ENCODE data around the gene TSPAN4. TPM values are rescaled to one million over a fixed set of nuclear protein-coding genes. Genes with fewer than 3 reads are reported as not detected.

The TSPAN4 gene
- total and polyA plus RNA-seq, 4 donors: 68.3 to 197 (median 134) TPM

DNA sequence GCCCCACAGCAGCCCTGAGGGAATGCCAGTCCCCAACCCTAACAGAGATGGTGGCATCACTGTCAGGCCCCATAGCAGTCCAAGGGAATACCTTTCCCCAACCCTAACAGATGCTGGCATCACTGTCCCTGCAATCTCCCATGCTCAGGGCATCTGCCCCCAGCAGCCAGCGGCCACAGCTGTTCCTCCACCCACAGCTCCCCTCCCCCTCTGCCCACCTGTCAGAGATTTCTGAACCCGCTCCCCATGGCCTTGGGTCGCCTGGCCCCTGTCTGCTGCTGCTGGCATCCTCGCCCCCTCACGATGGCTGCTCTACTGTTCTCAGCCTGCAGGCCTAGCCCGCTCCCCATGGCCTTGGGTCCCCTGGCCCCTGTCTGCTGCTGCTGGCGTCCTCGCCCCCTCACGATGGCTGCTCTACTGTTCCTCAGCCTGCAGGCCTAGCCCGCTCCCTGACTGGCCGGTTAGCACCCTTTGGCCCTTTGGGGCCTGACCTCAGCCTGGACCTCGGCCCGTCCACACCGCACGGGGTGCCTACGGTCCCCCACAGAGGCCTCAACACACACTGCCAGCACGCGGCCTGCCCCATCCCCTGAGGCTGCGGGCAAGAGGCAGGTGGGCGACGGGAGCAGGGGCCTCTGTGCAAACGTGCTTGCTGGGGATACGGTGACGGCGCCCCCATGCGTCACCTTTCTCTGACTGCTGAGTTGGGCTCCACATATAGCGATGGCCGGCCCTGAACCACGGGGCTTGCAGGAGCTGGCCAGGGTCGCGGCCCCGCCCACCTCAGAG is 47.2 kb downstream of the TSPAN4 start:
- Histone ChIP-seq H3K27ac (ENCODE audit: low read depth in 1 of 2, low read length in 1 of 2) (no peak overlapping the region), H3K36me3 (ENCODE audit: control insufficient read depth in 4 of 4, insufficient read depth in 4 of 4, low read length in 4 of 4) (peaks cover 0 to 26% (median 7%) of the 10 kb centered on the region in 4 donors), H3K9me3 (ENCODE audit: control insufficient read depth in 4 of 4, insufficient read depth in 3 of 4, low read length in 3 of 4) (no peaks in the 10 kb centered on the region), H3K4me1 (ENCODE audit: control insufficient read depth in 5 of 5, insufficient read depth in 5 of 5, low read length in 5 of 5) (peaks cover 0 to 12% (median 0%) of the 10 kb centered on the region in 5 donors), H3K27me3 (ENCODE audit: control insufficient read depth in 3 of 3, insufficient read depth in 3 of 3, low read length in 2 of 3) (no peaks in the 10 kb centered on the region), H3K9ac (ENCODE audit: insufficient read depth in 1 of 2, low read length in 2 of 2) (no peak overlapping the region), H3K4me3 (no peak overlapping the region)
- WGBS, 2 donors: 91 to 96% methylated on average over 32 of the region's 32 CpGs
- TF ChIP-seq, protein P1, sequence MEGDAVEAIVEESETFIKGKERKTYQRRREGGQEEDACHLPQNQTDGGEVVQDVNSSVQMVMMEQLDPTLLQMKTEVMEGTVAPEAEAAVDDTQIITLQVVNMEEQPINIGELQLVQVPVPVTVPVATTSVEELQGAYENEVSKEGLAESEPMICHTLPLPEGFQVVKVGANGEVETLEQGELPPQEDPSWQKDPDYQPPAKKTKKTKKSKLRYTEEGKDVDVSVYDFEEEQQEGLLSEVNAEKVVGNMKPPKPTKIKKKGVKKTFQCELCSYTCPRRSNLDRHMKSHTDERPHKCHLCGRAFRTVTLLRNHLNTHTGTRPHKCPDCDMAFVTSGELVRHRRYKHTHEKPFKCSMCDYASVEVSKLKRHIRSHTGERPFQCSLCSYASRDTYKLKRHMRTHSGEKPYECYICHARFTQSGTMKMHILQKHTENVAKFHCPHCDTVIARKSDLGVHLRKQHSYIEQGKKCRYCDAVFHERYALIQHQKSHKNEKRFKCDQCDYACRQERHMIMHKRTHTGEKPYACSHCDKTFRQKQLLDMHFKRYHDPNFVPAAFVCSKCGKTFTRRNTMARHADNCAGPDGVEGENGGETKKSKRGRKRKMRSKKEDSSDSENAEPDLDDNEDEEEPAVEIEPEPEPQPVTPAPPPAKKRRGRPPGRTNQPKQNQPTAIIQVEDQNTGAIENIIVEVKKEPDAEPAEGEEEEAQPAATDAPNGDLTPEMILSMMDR (IDR thresholded peaks at IDR 0.05; ENCODE audit: control extremely low read depth, extremely low read depth): no peak
- ATAC-seq (ENCODE audit: insufficient read depth, low FRiP score): no peak
- no peak for DNase-seq

DNA sequence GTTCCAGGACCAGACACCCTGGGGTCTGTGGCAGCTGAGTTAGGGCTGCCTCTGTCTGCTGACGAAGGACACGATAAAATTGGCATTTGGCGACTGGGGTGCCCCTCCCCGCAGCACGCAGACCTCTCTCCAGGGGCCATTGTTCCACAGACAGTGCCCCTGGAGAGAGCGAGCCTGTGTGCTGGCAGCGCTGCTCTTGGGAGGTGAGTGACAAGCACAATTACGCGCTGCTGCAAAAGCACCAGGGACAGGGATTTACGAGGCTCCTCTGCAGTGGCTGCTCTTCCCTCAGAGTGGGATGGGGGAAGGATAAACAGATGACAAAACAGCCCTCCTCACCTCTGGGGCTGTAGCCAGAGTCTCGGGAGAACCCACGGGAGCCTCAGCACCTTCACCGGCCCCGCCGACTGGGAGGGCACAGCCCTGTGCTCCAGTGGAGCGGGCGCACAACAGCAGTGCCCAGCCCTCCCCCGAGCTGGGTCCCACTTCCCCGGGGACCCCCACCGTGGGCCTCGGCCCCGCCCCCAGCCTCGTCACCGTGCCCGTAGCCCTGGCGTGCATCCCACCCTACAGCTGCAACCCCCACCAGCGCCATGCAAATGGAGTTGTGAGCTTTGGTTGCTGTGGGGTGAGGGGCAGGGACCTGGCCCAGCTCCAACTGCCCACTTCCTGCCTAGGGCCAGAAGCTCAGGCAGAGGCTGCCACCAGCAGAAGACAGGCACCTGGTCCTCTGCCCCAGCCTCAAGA is 48.3 kb downstream of the TSPAN4 start:
- DNase-seq (peak in 2 of 3 donors; percentile 20 to 28), ATAC-seq (ENCODE audit: insufficient read depth, low FRiP score) (no peak)
- Histone ChIP-seq H3K4me1 (ENCODE audit: control insufficient read depth in 5 of 5, insufficient read depth in 5 of 5, low read length in 5 of 5) (peaks cover 0 to 12% (median 0%) of the 10 kb centered on the region in 5 donors), H3K9me3 (ENCODE audit: control insufficient read depth in 4 of 4, insufficient read depth in 3 of 4, low read length in 3 of 4) (no peaks in the 10 kb centered on the region), H3K27me3 (ENCODE audit: control insufficient read depth in 3 of 3, insufficient read depth in 3 of 3, low read length in 2 of 3) (no peaks in the 10 kb centered on the region), H3K27ac (ENCODE audit: low read depth in 1 of 2, low read length in 1 of 2) (no peak overlapping the region), H3K4me3 (no peak overlapping the region), H3K9ac (ENCODE audit: insufficient read depth in 1 of 2, low read length in 2 of 2) (no peak overlapping the region), H3K36me3 (ENCODE audit: control insufficient read depth in 4 of 4, insufficient read depth in 4 of 4, low read length in 4 of 4) (peaks cover 0 to 25% (median 7%) of the 10 kb centered on the region in 4 donors)
- 82 to 88% methylated on average over 26 to 27 of the region's 27 CpGs for WGBS, 2 donors
- TF ChIP-seq, protein P1 (IDR thresholded peaks at IDR 0.05; ENCODE audit: control extremely low read depth, extremely low read depth): no peak

DNA sequence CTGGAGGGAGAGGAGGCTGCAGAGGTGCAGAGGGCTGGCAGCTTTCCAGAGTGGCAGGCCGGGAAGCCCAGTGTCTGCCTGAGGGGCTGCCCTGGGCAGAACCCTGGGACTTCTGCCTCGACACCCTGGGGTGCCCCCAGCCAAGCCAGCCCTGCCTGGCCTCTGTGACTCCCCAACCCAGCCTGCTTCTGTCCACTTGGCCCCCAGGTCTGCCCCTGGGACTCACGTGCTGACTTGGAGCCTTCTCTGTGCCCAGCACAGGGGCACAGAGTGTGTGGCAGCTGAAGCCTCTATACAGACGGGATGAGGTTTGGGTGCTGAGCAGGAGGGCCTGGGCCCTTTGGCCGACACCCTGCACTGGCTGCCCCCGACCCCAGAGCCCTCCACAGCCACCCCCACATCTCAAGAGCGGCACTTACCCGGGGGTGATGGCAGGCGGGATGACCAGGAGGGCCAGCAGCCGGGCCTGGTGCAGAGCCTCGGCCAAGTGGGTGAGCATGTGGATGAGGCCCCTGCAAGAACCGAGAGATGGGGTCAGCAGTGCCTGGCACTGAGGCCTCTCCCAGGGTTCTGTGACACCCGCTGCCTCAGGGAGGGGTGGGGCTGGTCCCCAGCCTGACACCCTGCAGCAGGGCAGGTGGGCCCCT is 50.5 kb downstream of the TSPAN4 start:
- WGBS, 2 donors: 88 to 93% methylated on average over 12 to 13 of the region's 13 CpGs

More for the DNA sequence above, 50.5 kb downstream of the TSPAN4 start:
- no peak overlapping the region for H3K4me3 ChIP-seq
- H3K36me3 ChIP-seq (ENCODE audit: control insufficient read depth in 4 of 4, insufficient read depth in 4 of 4, low read length in 4 of 4): peaks cover 0 to 12% (median 0%) of the 10 kb centered on the region in 4 donors
- no peaks in the 10 kb centered on the region for H3K27me3 ChIP-seq (ENCODE audit: control insufficient read depth in 3 of 3, insufficient read depth in 3 of 3, low read length in 2 of 3)
- DNase-seq (no peak), ATAC-seq (ENCODE audit: insufficient read depth, low FRiP score) (no peak)
- H3K9ac ChIP-seq (ENCODE audit: insufficient read depth in 1 of 2, low read length in 2 of 2): no peak overlapping the region
- no peaks in the 10 kb centered on the region for H3K9me3 ChIP-seq (ENCODE audit: control insufficient read depth in 4 of 4, insufficient read depth in 3 of 4, low read length in 3 of 4)
- peaks cover 0 to 12% (median 0%) of the 10 kb centered on the region in 5 donors for H3K4me1 ChIP-seq (ENCODE audit: control insufficient read depth in 5 of 5, insufficient read depth in 5 of 5, low read length in 5 of 5)
- H3K27ac ChIP-seq (ENCODE audit: low read depth in 1 of 2, low read length in 1 of 2): no peak overlapping the region
- TF ChIP-seq, protein P1 (IDR thresholded peaks at IDR 0.05; ENCODE audit: control extremely low read depth, extremely low read depth): no peak
